Fibroblast of the aortic adventitia (primary cell): Measurements from ENCODE around the gene ADAMTS6. TPM values are rescaled to one million over a fixed set of nuclear protein-coding genes. Genes with fewer than 3 reads are reported as not detected.
A peak's percentile ranks its signal among the peaks of the same experiment; 100 is the strongest.

Experiments
- DNase-seq: peaks from one replicate; pipeline ENCODE4 v3.0.0-alpha.2; 2010; ENCODE audit warnings: low read depth
- H3K4me3 ChIP-seq: 2 replicates; pipeline ENCODE4 v1.5.1; 2011; ENCODE audit warnings: low read depth, mild to moderate bottlenecking, control low read depth, low read length, moderate library complexity
- CTCF ChIP-seq: IDR thresholded peaks from 2 replicates; pipeline ENCODE4 v1.5.1; 2011; ENCODE audit warnings: mild to moderate bottlenecking, low read length, control low read depth, inconsistent platforms; ENCODE audit not compliant: insufficient read depth
- total RNA-seq: library from RNA; depleted of rRNA; stranded (reverse); fragments of >200 nt; gene quantifications from 2 replicates; pipeline ENCODE4 v1.2.3, GENCODE V29; 2012; ENCODE audit warnings: low replicate concordance

The ADAMTS6 gene
- total RNA-seq, 1 donor: 40.8 TPM

DNA sequence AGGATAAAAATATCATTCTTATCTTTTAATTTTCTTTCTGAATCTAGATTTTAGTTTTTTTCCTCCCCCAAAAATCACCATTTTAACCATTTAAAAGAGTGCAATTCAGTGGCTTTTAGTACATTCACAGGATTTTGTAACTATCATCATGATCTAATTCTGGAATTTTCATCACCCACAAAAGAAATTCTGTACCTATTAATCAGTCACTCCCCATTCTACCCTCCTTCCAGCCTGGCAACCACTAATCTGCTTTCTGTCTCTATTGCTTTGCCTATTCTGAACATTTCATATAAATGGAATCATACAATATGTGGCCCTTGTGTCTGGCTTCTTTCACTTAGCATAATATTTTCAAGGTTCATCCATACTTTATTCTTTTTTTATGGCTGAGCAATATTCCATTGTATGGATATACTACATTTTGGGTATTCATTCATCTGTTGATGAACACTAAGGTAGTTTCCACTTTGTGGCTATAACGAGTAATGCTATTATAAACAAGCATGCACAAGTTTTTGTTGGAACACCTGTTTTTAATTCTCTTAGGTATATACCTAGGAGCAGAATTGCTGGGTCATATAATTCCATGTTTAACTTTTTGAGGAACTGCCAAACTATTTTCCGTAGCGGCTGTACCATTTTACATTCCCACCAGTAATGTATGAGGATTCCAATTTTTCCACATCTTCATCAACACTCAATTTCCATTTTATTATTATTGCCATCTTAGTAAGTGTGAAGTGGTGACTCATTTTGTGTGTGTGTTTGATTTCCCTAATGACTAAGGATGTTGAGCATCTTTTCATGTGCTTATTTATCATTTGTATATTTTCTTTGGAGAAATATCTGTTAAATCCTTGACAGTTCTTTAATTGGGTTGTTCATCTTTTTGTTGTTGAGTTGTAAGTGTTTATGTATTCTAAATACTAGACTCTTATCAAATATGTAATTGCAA lies 372.7 kb downstream of the ADAMTS6 start:
- no peak for TF ChIP-seq CTCF
- no peak for DNase-seq
- H3K4me3 ChIP-seq: no peak overlapping the region

- no peak overlapping the region for H3K4me3 ChIP-seq
- no peak for DNase-seq
- no peak for TF ChIP-seq CTCF
Observed at GRCh38 chr5:65105301-65105700, 376.4 kb downstream of the ADAMTS6 start.

- no peak for TF ChIP-seq CTCF
- no peak for DNase-seq
- H3K4me3 ChIP-seq: no peak overlapping the region
Observed at GRCh38 chr5:65104831-65105230, 376.9 kb downstream of the ADAMTS6 start.

DNA sequence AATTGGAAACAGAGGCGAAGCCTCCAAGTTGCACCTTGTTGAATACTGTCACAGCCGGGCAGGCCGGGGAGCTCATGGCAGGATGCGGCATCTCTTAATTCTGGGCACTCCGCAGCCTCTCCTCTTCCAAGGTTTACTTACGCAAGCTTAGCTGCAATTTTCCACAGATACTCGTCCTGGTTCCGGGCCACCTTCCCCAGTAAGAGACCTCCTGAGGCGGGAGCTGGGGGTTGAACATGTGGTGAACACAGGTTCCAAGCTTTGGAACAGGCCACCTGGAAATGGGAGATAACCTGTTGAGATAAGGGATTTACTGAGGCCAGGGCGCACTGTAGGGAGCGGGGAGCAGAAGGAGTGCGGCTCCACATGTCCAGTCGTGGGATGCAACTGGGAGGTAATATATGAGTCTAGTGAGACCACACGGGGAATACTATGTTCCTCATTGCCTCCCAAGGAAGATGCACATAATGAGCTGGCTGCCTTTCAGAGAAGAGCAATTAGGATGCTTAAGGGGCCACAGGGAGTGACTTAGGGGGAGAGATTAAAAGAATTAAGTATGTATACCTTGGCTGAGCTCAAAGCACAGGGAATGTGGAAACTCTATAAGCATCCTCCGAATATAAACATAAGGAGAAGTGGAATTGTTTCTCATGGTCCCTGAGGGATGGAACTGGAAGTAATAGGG lies 377.8 kb downstream of the ADAMTS6 start:
- H3K4me3 ChIP-seq: no peak overlapping the region
- DNase-seq: no peak
- no peak for TF ChIP-seq CTCF

DNA sequence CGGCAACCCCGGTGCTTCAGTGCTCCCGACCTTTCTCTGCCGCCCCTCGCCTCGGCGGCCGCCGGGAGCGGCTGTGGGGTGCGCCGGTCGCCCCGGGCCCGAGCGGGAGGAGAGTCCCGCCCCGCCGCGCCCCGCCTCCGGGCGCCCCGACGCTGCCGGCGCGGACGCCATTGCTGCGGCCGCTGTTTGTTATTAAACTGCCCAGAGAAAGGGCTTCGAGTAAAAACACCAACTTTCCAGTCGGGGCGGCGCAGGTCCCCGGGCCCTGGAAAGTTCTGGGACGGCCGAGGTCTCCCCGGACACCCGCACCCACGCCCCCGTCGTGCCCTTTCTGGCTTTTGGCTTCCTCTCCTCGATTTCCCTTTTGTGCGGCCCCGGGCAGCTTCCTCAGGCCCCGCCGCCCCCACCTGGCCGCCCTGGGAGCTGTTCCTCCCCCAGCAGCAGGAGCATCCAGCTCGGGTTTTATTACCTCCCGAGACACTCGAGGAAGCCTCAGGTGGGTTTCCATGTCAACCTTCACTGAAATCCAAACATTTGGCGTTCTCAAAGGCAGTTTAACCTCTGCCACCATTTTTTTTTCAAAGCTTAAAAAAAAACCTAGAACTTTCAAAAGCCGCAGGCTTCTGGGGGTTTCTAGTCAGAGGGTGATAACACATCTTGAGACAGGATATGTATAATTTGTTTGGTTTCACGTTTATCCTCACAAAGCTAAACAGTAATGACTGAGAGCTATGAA lies 378.6 kb downstream of the ADAMTS6 start:
- TF ChIP-seq CTCF: peak; percentile 8
- H3K4me3 ChIP-seq: peak overlapping the region; percentile 55
- DNase-seq: peak; percentile 30

- H3K4me3 ChIP-seq: peak overlapping the region; percentile 55
- TF ChIP-seq CTCF: no peak
- no peak for DNase-seq
Observed at GRCh38 chr5:65102371-65102975, 379.2 kb downstream of the ADAMTS6 start.
